ENCODE measurements around the gene SRSF3.
A peak's percentile ranks its signal among the peaks of the same experiment; 100 is the strongest.

The SRSF3 gene

DNA sequence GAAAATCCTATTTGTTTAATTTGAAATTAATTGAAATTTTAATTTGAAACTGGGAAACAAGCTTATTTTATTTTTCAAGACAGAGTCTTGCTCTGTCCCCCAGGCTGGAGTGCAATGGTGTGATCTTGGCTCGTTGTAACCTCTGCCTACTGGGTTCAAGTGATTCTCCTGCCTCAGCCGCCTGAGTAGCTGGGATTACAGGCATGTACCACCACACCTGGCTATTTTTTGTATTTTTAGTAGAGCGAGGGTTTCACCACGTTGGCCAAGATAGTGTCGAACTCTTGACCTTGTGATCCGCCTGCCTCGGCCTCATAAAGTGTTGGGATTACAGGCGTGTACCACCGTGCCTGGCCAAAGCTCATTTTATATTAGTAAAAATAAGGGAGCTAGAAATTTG is 4.2 kb downstream of the SRSF3 start:
- Histone ChIP-seq H3K36me3 (ENCODE audit: control insufficient read depth, low read length) (peaks cover 92% of the 10 kb centered on the region), H4K20me1 (ENCODE audit: control insufficient read depth, insufficient read depth, low read depth, low read length) (peaks cover 79% of the 10 kb centered on the region), H3K79me2 (ENCODE audit: control insufficient read depth, low read length) (peaks cover 92% of the 10 kb centered on the region)

DNA sequence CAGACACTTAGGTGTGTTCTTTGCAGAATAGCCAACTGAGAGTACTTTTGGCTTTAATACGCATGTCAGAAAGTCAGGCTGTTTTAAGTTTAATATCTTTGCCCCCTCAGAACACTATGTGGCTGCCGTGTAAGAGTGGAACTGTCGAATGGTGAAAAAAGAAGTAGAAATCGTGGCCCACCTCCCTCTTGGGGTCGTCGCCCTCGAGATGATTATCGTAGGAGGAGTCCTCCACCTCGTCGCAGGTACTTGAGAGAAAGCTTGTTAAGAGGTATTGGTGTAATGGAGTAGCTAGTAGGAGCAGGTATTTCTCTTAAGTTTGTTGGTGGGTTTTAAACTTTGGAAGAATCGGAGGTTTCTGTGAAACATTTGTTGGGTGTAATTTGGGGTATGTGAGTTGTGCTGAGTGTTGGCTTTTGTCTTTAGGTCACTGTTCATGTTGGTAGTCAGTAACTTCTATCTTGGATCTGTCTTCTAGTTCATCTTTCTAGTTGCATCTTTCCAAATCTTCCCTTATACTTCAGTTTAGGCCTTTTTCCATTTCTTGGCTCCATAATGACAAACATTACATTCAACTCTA is 4.7 kb downstream of the SRSF3 start:
- H3K36me3 ChIP-seq (ENCODE audit: control insufficient read depth, low read length): peaks cover 97% of the 10 kb centered on the region
- H3K9me3 ChIP-seq (ENCODE audit: control insufficient read depth, insufficient read depth, low read length): no peaks in the 10 kb centered on the region
- H3F3A ChIP-seq (ENCODE audit: control insufficient read depth, insufficient read depth): peaks cover 92% of the 10 kb centered on the region
- no peaks in the 10 kb centered on the region for H3K27me3 ChIP-seq (ENCODE audit: control insufficient read depth, low read length)
- TF ChIP-seq EZH2phosphoT487 (IDR thresholded peaks at IDR 0.05; ENCODE audit: borderline replicate concordance, low read length): no peak
- TF ChIP-seq CTCF (IDR thresholded peaks at IDR 0.05; ENCODE audit: low read depth, low read length, poor library complexity, severe bottlenecking): no peak
- H3K4me1 ChIP-seq (ENCODE audit: control insufficient read depth, low read length): peaks cover 44% of the 10 kb centered on the region
- peak overlapping the region; percentile 40; the same call in 1 of the 2 replicates for H3K4me3 ChIP-seq (ENCODE audit: low read length)
- peaks cover 97% of the 10 kb centered on the region for H3K79me2 ChIP-seq (ENCODE audit: control insufficient read depth, low read length)
- peak overlapping the region; percentile 56 for H3K4me2 ChIP-seq (ENCODE audit: low read length)
- H3K27ac ChIP-seq (ENCODE audit: low read depth, low read length): no peak overlapping the region
- H3K9me2 ChIP-seq (replicated peaks; ENCODE audit: control insufficient read depth, low read length): no peaks in the 10 kb centered on the region
- H4K20me1 ChIP-seq (ENCODE audit: control insufficient read depth, insufficient read depth, low read depth, low read length): peaks cover 82% of the 10 kb centered on the region

More for the DNA sequence above, 4.2 kb downstream of the SRSF3 start:
- no peaks in the 10 kb centered on the region for H3K9me2 ChIP-seq (replicated peaks; ENCODE audit: control insufficient read depth, low read length)
- peak overlapping the region; percentile 56 for H3K4me2 ChIP-seq (ENCODE audit: low read length)
- peaks cover 49% of the 10 kb centered on the region for H3K4me1 ChIP-seq (ENCODE audit: control insufficient read depth, low read length)
- H3K9me3 ChIP-seq (ENCODE audit: control insufficient read depth, insufficient read depth, low read length): no peaks in the 10 kb centered on the region
- H3K27ac ChIP-seq (ENCODE audit: low read depth, low read length): no peak overlapping the region
- peaks cover 92% of the 10 kb centered on the region for H3F3A ChIP-seq (ENCODE audit: control insufficient read depth, insufficient read depth)
- no peaks in the 10 kb centered on the region for H3K27me3 ChIP-seq (ENCODE audit: control insufficient read depth, low read length)
- H3K4me3 ChIP-seq (ENCODE audit: low read length): peak overlapping the region; percentile 40
- no peak for TF ChIP-seq CTCF (IDR thresholded peaks at IDR 0.05; ENCODE audit: low read depth, low read length, poor library complexity, severe bottlenecking)
- no peak for TF ChIP-seq EZH2phosphoT487 (IDR thresholded peaks at IDR 0.05; ENCODE audit: borderline replicate concordance, low read length)

DNA sequence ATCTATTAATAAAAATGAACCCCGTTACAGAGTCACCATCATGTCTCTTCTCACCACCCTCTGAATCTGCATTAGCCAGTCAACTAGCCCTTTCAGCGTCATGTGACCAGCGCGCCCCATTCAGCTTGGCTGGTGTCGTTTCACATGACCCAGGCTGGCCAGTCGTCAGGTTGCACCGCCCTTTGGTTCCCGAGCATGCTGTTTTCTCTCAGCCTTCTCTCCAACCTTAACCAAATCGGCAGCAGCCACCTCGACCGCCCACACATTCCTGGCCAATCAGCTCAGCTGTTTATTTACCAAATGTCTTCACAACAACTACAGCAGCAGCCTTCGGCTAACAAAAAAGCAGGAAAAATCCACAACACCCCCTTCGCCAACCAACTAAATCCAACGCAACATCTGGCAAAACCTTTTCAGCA is 5.6 kb downstream of the SRSF3 start:
- Histone ChIP-seq H3K36me3 (ENCODE audit: control insufficient read depth, low read length) (peaks cover 100% of the 10 kb centered on the region), H3K9me3 (ENCODE audit: control insufficient read depth, insufficient read depth, low read length) (no peaks in the 10 kb centered on the region), H3K4me2 (ENCODE audit: low read length) (peak overlapping the region; percentile 56; the same call in 1 of the 2 replicates), H3K9me2 (replicated peaks; ENCODE audit: control insufficient read depth, low read length) (no peaks in the 10 kb centered on the region), H3K4me3 (ENCODE audit: low read length) (peak overlapping the region; percentile 40; the same call in 1 of the 2 replicates), H3K27ac (ENCODE audit: low read depth, low read length) (no peak overlapping the region), H3F3A (ENCODE audit: control insufficient read depth, insufficient read depth) (peaks cover 98% of the 10 kb centered on the region), H3K27me3 (ENCODE audit: control insufficient read depth, low read length) (no peaks in the 10 kb centered on the region), H4K20me1 (ENCODE audit: control insufficient read depth, insufficient read depth, low read depth, low read length) (peaks cover 88% of the 10 kb centered on the region), H3K79me2 (ENCODE audit: control insufficient read depth, low read length) (peaks cover 100% of the 10 kb centered on the region), H3K4me1 (ENCODE audit: control insufficient read depth, low read length) (peaks cover 43% of the 10 kb centered on the region)
- no peak for TF ChIP-seq EZH2phosphoT487 (IDR thresholded peaks at IDR 0.05; ENCODE audit: borderline replicate concordance, low read length)
- TF ChIP-seq CTCF (IDR thresholded peaks at IDR 0.05; ENCODE audit: low read depth, low read length, poor library complexity, severe bottlenecking): no peak

Measured in DOHH2 (cell line).